GM23248 (cell line): Measurements from ENCODE around the gene CTNND2.

ENCODE experiments used
- EZH2 ChIP-seq: fragments of 200-600 bp; sonication (generic); IDR thresholded peaks from 2 replicates; pipeline ENCODE4 v1.6.1; 2018; ENCODE audit warnings: antibody characterized with exemption, mild to moderate bottlenecking; ENCODE audit not compliant: insufficient read depth, poor library complexity, severe bottlenecking
- EZH2phosphoT487 ChIP-seq: fragments of 200-600 bp; sonication (generic); IDR thresholded peaks from 2 replicates; pipeline ENCODE4 v1.6.1; 2018; ENCODE audit warnings: antibody characterized with exemption, moderate library complexity, mild to moderate bottlenecking, low read depth; ENCODE audit not compliant: insufficient read depth

GRCh38 chr5:11052871-11053270, 851.4 kb downstream of the CTNND2 start:
- TF ChIP-seq EZH2 (no peak), EZH2phosphoT487 (no peak)
